ENCODE measurements around the gene VOPP1.

GRCh38 chr7:55431898-55432297 is 140.4 kb downstream of the VOPP1 start:
- TF ChIP-seq POLR2A (IDR thresholded peaks at IDR 0.05) (no peak), CTCF (IDR thresholded peaks at IDR 0.05) (no peak)
